MM.1S (cell line): Measurements from ENCODE around the gene XXYLT1.

ENCODE experiments used
- DNase-seq: peaks from one replicate; pipeline ENCODE4 v3.0.0-alpha.2; 2015
- H2AFZ ChIP-seq: fragments of 300-600 bp; sonication (generic); 2 replicates; pipeline ENCODE4 v1.6.0; 2016; ENCODE audit warnings: antibody characterized with exemption, low read length
- H3F3A ChIP-seq: fragments of 300-600 bp; sonication (generic); 2 replicates; pipeline ENCODE4 v1.6.1; 2016; ENCODE audit warnings: mild to moderate bottlenecking, antibody characterized with exemption, low read length, moderate library complexity, mixed read lengths; ENCODE audit not compliant: insufficient read depth
- H3K27ac ChIP-seq: fragments of 300-600 bp; sonication (generic); 2 replicates; pipeline ENCODE4 v1.5.1; 2016; ENCODE audit warnings: mild to moderate bottlenecking, low read length
- H3K27me3 ChIP-seq: fragments of 300-600 bp; sonication (generic); replicated peaks from 2 replicates; pipeline ENCODE4 v1.6.0; 2016; ENCODE audit warnings: low read length; ENCODE audit not compliant: insufficient read depth
- H3K36me3 ChIP-seq: fragments of 300-600 bp; sonication (generic); replicated peaks from 2 replicates; pipeline ENCODE4 v1.6.1; 2016; ENCODE audit warnings: mild to moderate bottlenecking, low read length, mixed read lengths; ENCODE audit not compliant: insufficient read depth
- H3K4me1 ChIP-seq: fragments of 300-600 bp; sonication (generic); 2 replicates; pipeline ENCODE4 v1.6.1; 2016; ENCODE audit warnings: low read length, mixed read lengths
- H3K4me2 ChIP-seq: fragments of 300-600 bp; sonication (generic); 2 replicates; pipeline ENCODE4 v1.6.0; 2016; ENCODE audit warnings: low read depth, low read length
- H3K4me3 ChIP-seq: fragments of 300-600 bp; sonication (generic); 2 replicates; pipeline ENCODE4 v1.5.1; 2016; ENCODE audit warnings: low read length, mixed read lengths
- H3K79me2 ChIP-seq: fragments of 300-600 bp; sonication (generic); 2 replicates; pipeline ENCODE4 v1.6.1; 2016; ENCODE audit warnings: mixed run types, low read length, mixed read lengths
- H3K9ac ChIP-seq: fragments of 300-600 bp; sonication (generic); 2 replicates; pipeline ENCODE4 v1.6.1; 2016; ENCODE audit warnings: low read length, mixed read lengths
- H3K9me2 ChIP-seq: fragments of 300-600 bp; sonication (generic); replicated peaks from 2 replicates; pipeline ENCODE4 v1.6.1; 2016; ENCODE audit warnings: mild to moderate bottlenecking, low read length, mixed read lengths; ENCODE audit not compliant: insufficient read depth
- H3K9me3 ChIP-seq: fragments of 300-600 bp; sonication (generic); replicated peaks from 2 replicates; pipeline ENCODE4 v1.6.1; 2016; ENCODE audit warnings: mild to moderate bottlenecking, low read length, mixed read lengths; ENCODE audit not compliant: insufficient read depth
- H4K20me1 ChIP-seq: fragments of 300-600 bp; sonication (generic); 2 replicates; pipeline ENCODE4 v1.6.1; 2016; ENCODE audit warnings: mild to moderate bottlenecking, low read length, moderate library complexity, mixed read lengths; ENCODE audit not compliant: insufficient read depth
- CTCF ChIP-seq: fragments of 300-600 bp; sonication (generic); IDR thresholded peaks from 2 replicates; pipeline ENCODE4 v1.5.1; 2016; ENCODE audit warnings: antibody characterized with exemption, low read length, mixed read lengths
- EZH2 ChIP-seq: fragments of 300-600 bp; sonication (generic); optimal IDR thresholded peaks from 2 replicates; pipeline ENCODE3; 2017; ENCODE audit warnings: low read depth, mild to moderate bottlenecking, antibody characterized with exemption, low read length, mixed read lengths
- EZH2phosphoT487 ChIP-seq: fragments of 300-600 bp; sonication (generic); IDR thresholded peaks from 2 replicates; pipeline ENCODE4 v1.6.1; 2018; ENCODE audit warnings: antibody characterized with exemption, low read length

Gene XXYLT1

GRCh38 chr3:195227871-195228270 lies 43.1 kb downstream of the XXYLT1 start:
- no peaks in the 10 kb centered on the region for H4K20me1 ChIP-seq
- no peaks in the 10 kb centered on the region for H3K9me3 ChIP-seq
- H3K27me3 ChIP-seq: no peaks in the 10 kb centered on the region
- H3K9ac ChIP-seq: no peak overlapping the region
- H3K4me2 ChIP-seq: no peak overlapping the region
- no peak overlapping the region for H3K4me3 ChIP-seq
- TF ChIP-seq CTCF (no peak), EZH2phosphoT487 (no peak), EZH2 (no peak)
- no peak overlapping the region for H3K27ac ChIP-seq
- H3F3A ChIP-seq: no peaks in the 10 kb centered on the region
- no peaks in the 10 kb centered on the region for H3K9me2 ChIP-seq
- H3K4me1 ChIP-seq: no peaks in the 10 kb centered on the region
- no peak overlapping the region for H2AFZ ChIP-seq
- no peak for DNase-seq
- no peaks in the 10 kb centered on the region for H3K36me3 ChIP-seq
- H3K79me2 ChIP-seq: no peaks in the 10 kb centered on the region

DNA sequence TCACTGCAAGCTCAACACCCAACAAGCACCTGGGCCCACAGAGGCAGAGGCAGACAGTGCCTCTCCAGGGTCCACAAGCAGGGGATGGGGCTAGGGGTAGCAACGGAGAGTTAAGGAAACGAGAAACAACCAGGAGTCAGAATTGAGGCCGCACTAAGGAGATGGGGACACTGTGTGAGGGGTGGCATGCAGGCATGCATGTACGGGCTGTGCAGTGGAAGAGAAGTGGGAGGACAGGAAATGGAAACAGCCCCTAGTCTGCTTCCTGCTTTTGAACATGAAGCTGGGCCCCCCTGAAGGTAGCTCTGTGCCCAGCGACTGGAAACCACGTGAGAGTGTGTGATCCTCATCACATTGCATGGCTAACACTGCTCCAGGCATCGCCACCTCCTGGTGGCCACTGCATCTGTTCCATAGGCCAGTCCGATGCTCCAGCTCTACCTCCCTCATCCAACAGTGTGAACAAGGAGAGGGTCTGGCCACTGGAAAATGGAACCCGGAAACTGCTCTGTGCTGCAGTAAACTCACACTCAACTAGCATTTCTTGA lies 44.0 kb downstream of the XXYLT1 start:
- H2AFZ ChIP-seq: no peak overlapping the region
- TF ChIP-seq CTCF (no peak), EZH2phosphoT487 (no peak), EZH2 (no peak)
- H3K79me2 ChIP-seq: no peaks in the 10 kb centered on the region
- H3K4me3 ChIP-seq: no peak overlapping the region
- no peak overlapping the region for H3K27ac ChIP-seq
- no peaks in the 10 kb centered on the region for H3K9me3 ChIP-seq
- H3K4me2 ChIP-seq: no peak overlapping the region
- H3K9me2 ChIP-seq: no peaks in the 10 kb centered on the region
- no peak overlapping the region for H3K9ac ChIP-seq
- peak; percentile 3 for DNase-seq
- no peaks in the 10 kb centered on the region for H4K20me1 ChIP-seq
- H3F3A ChIP-seq: no peaks in the 10 kb centered on the region
- H3K27me3 ChIP-seq: no peaks in the 10 kb centered on the region
- H3K4me1 ChIP-seq: no peaks in the 10 kb centered on the region
- no peaks in the 10 kb centered on the region for H3K36me3 ChIP-seq

GRCh38 chr3:195226445-195226844 lies 44.5 kb downstream of the XXYLT1 start:
- H3K4me1 ChIP-seq: no peaks in the 10 kb centered on the region
- no peak overlapping the region for H2AFZ ChIP-seq
- H3K4me3 ChIP-seq: no peak overlapping the region
- no peaks in the 10 kb centered on the region for H3K79me2 ChIP-seq
- H3K4me2 ChIP-seq: no peak overlapping the region
- no peaks in the 10 kb centered on the region for H3K9me3 ChIP-seq
- H3K9ac ChIP-seq: no peak overlapping the region
- no peak overlapping the region for H3K27ac ChIP-seq
- H4K20me1 ChIP-seq: no peaks in the 10 kb centered on the region
- H3F3A ChIP-seq: no peaks in the 10 kb centered on the region
- H3K27me3 ChIP-seq: no peaks in the 10 kb centered on the region
- no peaks in the 10 kb centered on the region for H3K36me3 ChIP-seq
- no peaks in the 10 kb centered on the region for H3K9me2 ChIP-seq
- TF ChIP-seq EZH2phosphoT487 (no peak), CTCF (no peak)
- peak; percentile 1 for DNase-seq
